Islet precursor cell (in vitro differentiated cells): ENCODE results near the gene WNT7A.
A peak's percentile ranks its signal among the peaks of the same experiment; 100 is the strongest.

Experiments used
- DNase-seq: peaks from one replicate; pipeline ENCODE4 v3.0.0-alpha.2; 2018

The WNT7A gene

GRCh38 chr3:13884851-13885703 lies 5.2 kb upstream of the WNT7A start:
- DNase-seq, result peak; percentile 84

- peak; percentile 3 for DNase-seq
Observed at GRCh38 chr3:13883681-13884080, 3.8 kb upstream of the WNT7A start.

- DNase-seq, result peak; percentile 19
Observed at GRCh38 chr3:13882876-13883275, 3.0 kb upstream of the WNT7A start.

GRCh38 chr3:13881536-13882410 lies 1.9 kb upstream of the WNT7A start:
- peak; percentile 30 for DNase-seq

GRCh38 chr3:13880811-13881156 lies 913 bp upstream of the WNT7A start:
- no peak for DNase-seq

DNA sequence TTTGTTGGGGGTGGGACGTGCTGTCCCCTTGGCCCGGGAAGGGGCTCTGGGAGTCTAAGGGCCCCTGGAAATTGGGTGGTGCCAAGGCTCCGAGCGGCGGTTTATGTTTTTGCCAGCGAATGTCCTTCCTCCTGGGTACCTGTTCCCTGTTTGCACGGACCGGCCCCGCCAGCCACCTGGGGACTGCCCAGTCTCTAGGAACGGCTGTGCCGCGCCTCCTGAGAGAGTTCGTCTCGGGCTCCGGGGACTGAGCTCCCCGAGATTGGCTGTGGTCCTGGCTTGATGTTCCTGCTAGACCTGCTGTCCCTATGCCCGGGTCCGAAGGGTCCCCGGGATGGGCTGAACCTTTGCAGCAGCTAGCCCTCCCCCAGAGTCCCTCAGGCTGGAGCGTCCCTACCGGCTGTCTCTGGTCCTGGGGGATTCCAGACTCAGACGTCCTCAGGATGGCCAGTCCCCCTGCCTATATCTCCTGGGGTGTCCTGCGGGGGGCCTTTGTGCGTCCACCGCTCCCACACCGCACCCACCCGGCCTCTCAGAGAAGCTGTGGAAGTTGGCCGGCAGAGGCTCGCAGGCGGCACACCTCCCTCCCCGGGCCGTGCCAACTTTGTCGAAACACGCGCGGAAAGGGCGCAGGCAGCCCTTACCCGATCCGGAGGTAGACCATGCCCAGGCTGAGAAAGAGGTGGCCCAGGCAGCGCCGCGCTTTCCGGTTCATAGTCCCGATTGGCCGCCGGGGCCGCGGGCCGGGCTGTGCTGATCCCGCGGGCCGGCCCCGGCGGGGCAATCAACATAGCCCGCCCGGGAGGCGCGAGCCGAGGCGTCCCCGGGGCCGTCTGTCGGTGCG lies 547 bp downstream of the WNT7A start:
- peak; percentile 67 for DNase-seq

GRCh38 chr3:13878281-13879101 lies 1.4 kb downstream of the WNT7A start:
- DNase-seq, result peak; percentile 71

GRCh38 chr3:13877911-13878280 lies 2.0 kb downstream of the WNT7A start:
- DNase-seq, result peak; percentile 40

DNA sequence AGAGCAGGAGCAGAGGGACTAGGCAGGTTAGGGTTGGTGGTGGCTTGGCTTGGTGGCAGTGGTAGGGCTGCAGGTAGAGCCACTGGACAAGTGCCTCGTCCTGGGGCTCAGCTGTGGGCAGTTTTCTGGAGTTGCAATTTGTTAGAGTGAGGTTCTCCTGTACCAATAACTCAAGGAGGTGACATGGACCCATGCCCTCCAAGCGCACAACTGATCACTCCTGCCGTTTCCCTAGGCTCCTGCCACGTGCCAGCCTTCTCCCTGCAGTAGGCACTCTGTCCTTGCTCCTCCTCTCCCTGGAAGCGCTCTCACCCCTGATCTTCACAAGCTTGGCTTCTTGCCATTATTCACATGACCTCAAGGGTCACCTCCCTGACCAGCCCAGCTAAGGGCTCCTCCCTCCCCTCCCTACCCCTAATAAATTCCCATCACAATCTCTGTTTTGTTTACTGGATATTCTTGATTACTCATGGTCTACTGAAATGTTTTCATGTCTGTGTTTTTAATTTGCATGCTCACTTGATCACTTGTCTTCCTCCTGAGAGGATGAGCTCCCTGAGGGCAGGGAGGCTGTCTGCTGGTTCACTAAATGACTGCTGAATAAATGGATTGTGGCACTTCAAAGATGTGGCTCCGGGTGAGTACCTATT lies 3.3 kb downstream of the WNT7A start:
- no peak for DNase-seq

GRCh38 chr3:13874891-13875290 lies 5.0 kb downstream of the WNT7A start:
- no peak for DNase-seq

DNA sequence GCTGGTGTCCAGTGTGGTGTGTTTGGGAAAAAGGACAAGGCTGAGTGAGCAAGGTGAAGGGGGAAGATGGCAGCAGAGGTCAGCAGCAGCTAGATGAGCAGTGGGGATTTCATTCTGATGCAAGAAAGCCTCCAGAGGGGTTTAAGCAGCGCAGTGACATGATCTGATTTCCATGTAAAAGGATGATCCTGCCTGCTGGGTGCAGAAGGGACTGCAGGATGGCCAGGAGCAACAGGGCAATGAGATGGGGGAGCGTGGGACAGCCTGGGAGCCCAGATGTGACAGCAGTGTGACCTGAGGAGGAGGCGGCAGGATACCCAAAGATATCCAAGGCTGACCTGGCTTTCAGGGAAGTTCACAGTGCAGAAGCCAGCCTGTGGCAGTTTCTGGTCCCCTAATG lies 6.1 kb downstream of the WNT7A start:
- DNase-seq, result no peak

- no peak for DNase-seq
Observed at GRCh38 chr3:13872451-13872850, 7.4 kb downstream of the WNT7A start.

GRCh38 chr3:13871791-13872190 lies 8.1 kb downstream of the WNT7A start:
- DNase-seq, result no peak

- DNase-seq, result no peak
Observed at GRCh38 chr3:13870902-13871301, 9.0 kb downstream of the WNT7A start.

- peak; percentile 68 for DNase-seq
Observed at GRCh38 chr3:13869761-13870343, 10.0 kb downstream of the WNT7A start.

GRCh38 chr3:13868844-13869724 lies 10.8 kb downstream of the WNT7A start:
- DNase-seq, result no peak

GRCh38 chr3:13867732-13868131 lies 12.1 kb downstream of the WNT7A start:
- no peak for DNase-seq

- DNase-seq, result no peak
Observed at GRCh38 chr3:13866041-13866965, 13.6 kb downstream of the WNT7A start.

GRCh38 chr3:13865581-13865980 lies 14.3 kb downstream of the WNT7A start:
- no peak for DNase-seq
